ENCODE measurements around the gene EYA2.
A peak's percentile ranks its signal among the peaks of the same experiment; 100 is the strongest.
"Not testable (repeated sequence)": the region's sequence is repeated elsewhere in the genome, so short reads cannot be mapped to it uniquely, and the experiment has no call there.

EYA2 gene

GRCh38 chr20:46894579-46894958, at the start of gene EYA2:
Gene EYA2, plus strand, starts transcription at chr20:46894843. Its CDS starts 95,168 bp downstream, at chr20:46990011.
- DNase-seq (ENCODE audit: low spot score), result no peak

- no peak for DNase-seq (ENCODE audit: low spot score)
Observed at GRCh38 chr20:46844965-46845364, 49.7 kb upstream of the EYA2 start.

- DNase-seq (ENCODE audit: low spot score), result no peak
Observed at GRCh38 chr20:46849269-46849668, 45.4 kb upstream of the EYA2 start.

GRCh38 chr20:46849751-46850150, 44.9 kb upstream of the EYA2 start:
- DNase-seq (ENCODE audit: low spot score), result no peak

GRCh38 chr20:46850416-46850815, 44.2 kb upstream of the EYA2 start:
- no peak for DNase-seq (ENCODE audit: low spot score)

GRCh38 chr20:46850896-46851295, 43.7 kb upstream of the EYA2 start:
- DNase-seq (ENCODE audit: low spot score), result no peak

GRCh38 chr20:46851746-46852145, 42.9 kb upstream of the EYA2 start:
- no peak for DNase-seq (ENCODE audit: low spot score)

GRCh38 chr20:46852313-46852712, 42.3 kb upstream of the EYA2 start:
- no peak for DNase-seq (ENCODE audit: low spot score)

- no peak for DNase-seq (ENCODE audit: low spot score)
Observed at GRCh38 chr20:46853926-46854325, 40.7 kb upstream of the EYA2 start.

GRCh38 chr20:46857061-46857831, 37.4 kb upstream of the EYA2 start:
- no peak for DNase-seq (ENCODE audit: low spot score)

- DNase-seq (ENCODE audit: low spot score), result no peak
Observed at GRCh38 chr20:46865824-46866223, 28.8 kb upstream of the EYA2 start.

GRCh38 chr20:46870041-46870440, 24.6 kb upstream of the EYA2 start:
- peak; percentile 21 for DNase-seq (ENCODE audit: low spot score)

GRCh38 chr20:46872328-46873211, 22.1 kb upstream of the EYA2 start:
- DNase-seq (ENCODE audit: low spot score), result no peak

- DNase-seq (ENCODE audit: low spot score), result no peak
Observed at GRCh38 chr20:46875059-46875458, 19.6 kb upstream of the EYA2 start.

GRCh38 chr20:46879386-46879785, 15.3 kb upstream of the EYA2 start:
- no peak for DNase-seq (ENCODE audit: low spot score)

- not testable (repeated sequence) for DNase-seq (ENCODE audit: low spot score)
Observed at GRCh38 chr20:46879963-46880362, 14.7 kb upstream of the EYA2 start.

GRCh38 chr20:46883892-46884291, 10.8 kb upstream of the EYA2 start:
- DNase-seq (ENCODE audit: low spot score), result no peak

GRCh38 chr20:46890682-46891081, 4.0 kb upstream of the EYA2 start:
- DNase-seq (ENCODE audit: low spot score), result no peak

GRCh38 chr20:46893051-46893450, 1.6 kb upstream of the EYA2 start:
- DNase-seq (ENCODE audit: low spot score), result no peak

GRCh38 chr20:46893877-46894578, 615 bp upstream of the EYA2 start:
- DNase-seq (ENCODE audit: low spot score), result no peak

- no peak for DNase-seq (ENCODE audit: low spot score)
Observed at GRCh38 chr20:46894971-46895905, 595 bp downstream of the EYA2 start.

GRCh38 chr20:46895906-46896242, 1.2 kb downstream of the EYA2 start:
- DNase-seq (ENCODE audit: low spot score), result no peak

All from NAMALWA (cell line).